GM19023 (cell line): ENCODE results near the gene RPS6KA1.
"Not testable (repeated sequence)": the region's sequence is repeated elsewhere in the genome, so short reads cannot be mapped to it uniquely, and the experiment has no call there.

Experiments used
- ATAC-seq: cut with Tn5 transposase; IDR thresholded peaks from one replicate; pipeline ENCODE4 v1.9.1; 2021; ENCODE audit warnings: mild to moderate bottlenecking, moderate library complexity; ENCODE audit not compliant: unreplicated experiment

RPS6KA1 gene

DNA sequence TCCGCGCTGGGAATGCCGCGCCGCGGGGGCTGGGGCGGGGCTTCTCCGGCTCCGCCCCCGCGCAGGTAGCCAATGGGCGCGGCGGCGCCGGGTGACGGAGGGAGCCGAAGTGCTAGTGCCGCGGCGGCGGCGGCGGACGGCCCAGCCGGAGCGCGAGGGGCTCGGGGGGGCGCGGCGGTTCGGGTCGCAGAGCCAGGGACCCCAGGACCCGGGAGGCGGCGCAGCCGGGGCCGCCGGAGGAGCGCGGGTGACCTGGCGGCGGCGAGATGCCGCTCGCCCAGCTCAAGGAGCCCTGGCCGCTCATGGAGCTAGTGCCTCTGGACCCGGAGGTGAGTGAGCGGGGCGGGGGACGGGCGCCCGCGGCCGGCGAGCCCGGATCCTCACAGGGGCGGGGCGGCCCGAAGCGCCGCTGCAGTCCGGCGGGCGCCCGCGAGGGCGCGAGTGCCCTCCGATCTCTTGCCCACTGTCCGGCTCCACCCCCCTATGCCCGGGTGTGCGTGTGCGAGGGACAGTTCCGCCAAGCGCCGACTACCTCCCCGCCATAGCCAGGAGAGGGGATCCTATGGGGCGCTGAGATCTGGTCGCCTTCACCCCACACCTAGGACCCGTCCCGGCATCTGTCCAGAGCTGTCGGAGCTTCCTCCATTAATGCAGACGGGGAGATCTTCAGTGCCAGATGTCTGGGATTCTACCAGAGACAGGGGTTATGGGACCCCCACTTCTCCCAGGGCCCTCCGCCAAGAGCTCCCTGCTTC, at the start of gene RPS6KA1:
Gene RPS6KA1 (plus strand): TSS at position 107 of the 755 bp plus-strand sequence. CDS start 160 bp downstream, at position 267.
- peak; percentile 74 for ATAC-seq

DNA sequence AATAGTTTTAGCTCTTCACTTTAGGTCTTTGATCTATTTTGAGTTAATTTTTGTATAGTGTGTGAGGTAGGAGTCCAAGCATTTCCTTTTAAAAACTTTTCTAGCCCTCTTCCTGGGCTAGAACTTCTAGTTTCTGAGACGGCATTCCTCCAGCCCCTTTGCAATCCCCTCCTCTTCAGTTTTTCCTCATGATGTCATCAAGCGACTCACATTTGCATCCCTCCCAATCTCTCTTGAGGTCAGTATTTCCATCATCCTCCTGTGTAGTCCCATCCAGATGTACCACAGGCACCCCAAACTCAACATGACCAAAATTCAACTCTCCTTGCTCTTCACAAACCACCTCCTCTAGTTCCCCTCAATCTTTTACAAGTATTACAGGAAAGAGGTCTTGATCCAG, 46.6 kb upstream of the RPS6KA1 start:
- no peak for ATAC-seq

DNA sequence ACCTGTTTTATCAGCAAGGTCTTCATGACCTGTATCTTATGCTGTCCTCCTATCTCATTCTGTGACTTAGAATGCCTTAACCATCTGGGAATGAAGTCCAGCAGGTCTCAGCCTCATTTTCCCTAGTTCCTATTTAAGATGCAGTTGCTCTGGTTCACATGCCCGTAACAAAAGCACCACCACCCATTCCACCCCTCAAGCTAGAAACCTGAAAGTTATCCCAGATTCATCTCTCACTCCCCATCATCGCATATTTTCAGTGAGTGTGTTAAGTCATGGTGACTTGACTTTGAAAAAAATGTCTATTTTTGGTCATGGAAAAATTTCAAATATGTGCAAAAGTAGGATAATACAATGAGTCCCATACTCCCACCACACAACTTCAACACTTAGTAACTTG, 45.6 kb upstream of the RPS6KA1 start:
- no peak for ATAC-seq

DNA sequence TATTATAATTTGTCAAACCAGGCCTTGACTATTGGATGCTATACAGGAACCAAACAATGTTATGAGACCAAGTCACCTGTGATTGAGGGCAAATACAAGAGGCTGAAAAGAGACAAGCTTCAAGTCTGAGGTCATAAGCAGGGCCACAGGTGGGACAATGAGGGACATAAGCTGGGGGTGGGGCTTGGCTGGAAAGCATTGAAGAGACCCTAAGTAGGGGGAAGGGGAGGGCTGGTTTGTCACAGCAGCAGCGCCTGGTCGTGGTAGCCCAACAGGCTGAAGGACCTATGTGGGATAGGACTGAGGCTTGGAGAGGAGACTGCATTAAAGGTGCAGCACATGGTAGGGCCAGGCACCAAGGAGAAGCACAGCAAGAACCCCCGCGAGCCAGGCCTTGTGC, 39.4 kb upstream of the RPS6KA1 start:
- no peak for ATAC-seq

DNA sequence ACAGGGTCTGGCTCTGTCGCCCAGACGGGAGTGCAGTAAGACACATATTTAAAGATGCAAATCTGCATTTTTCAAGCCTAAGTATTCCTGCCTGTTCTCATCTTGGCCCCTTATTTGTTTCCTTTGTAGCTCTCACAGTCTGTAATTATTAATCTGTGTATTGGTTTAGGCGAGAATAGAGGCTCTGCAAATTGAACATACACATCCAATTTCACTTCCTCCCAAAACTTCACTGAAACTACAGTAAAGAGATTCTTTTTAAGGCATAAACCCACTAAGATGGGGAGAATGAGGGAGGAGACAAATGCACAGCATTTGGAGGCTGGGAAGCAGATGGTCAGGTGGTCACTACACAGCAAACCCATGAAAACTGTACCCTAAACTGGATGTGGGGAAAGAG, 36.3 kb upstream of the RPS6KA1 start:
- no peak for ATAC-seq

DNA sequence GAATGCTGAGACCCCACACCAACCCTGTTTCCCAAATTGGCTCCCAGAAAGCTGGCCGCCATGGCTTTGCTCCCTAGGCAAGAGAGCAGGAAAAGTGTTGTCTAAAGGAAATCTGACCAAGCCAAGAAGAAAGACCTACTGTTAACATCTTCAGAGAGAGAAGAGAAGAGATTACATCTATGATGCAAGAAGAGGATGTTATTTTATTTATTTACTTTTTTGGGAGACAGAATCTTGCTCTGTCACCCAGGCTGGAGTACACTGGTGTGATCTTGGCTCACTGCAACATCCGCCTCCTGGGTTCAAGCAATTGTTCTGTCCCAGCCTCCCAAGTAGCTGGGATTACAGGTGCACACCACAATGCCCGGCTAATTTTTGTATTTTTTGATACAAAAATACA, 35.6 kb upstream of the RPS6KA1 start:
- no peak for ATAC-seq

DNA sequence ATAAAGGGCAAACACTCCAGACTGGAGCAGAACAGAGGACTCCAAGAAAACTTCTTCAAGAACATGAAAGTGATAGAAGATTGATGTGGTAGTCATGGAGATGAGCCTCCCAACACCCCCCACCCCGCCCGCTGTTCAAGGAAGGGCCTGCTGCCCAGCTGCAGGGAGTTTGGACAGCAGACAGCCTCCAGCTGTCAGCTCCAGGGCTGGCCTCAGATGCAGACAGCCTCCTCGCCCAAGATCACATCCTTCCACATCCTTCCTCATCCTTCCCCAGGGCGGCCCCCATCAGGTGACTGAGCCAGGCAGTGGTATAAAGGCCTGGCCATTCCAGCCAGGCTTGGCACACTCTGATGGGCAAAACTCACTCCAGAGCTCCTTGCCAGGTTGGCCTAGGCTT, 32.7 kb upstream of the RPS6KA1 start:
- ATAC-seq = no peak

DNA sequence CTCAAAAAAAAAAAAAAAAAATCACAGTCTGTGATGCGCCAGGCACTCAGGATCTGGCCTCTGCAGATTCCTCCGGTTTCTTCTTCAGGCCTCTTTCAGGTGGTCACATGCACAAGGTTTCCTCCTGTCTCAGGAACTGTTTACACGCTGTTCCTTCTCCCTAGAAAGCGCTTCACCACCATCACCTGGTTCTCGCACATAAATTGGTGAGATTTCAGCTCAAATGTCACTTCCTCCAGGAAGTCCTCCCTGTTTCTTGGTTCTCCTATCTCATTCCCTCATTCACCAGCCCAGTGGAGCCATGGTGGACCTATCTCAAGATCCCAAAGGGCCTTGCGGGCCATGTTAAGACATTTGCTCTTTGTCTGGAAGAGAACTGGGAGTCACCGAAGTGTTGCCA, 30.7 kb upstream of the RPS6KA1 start:
- ATAC-seq = no peak

DNA sequence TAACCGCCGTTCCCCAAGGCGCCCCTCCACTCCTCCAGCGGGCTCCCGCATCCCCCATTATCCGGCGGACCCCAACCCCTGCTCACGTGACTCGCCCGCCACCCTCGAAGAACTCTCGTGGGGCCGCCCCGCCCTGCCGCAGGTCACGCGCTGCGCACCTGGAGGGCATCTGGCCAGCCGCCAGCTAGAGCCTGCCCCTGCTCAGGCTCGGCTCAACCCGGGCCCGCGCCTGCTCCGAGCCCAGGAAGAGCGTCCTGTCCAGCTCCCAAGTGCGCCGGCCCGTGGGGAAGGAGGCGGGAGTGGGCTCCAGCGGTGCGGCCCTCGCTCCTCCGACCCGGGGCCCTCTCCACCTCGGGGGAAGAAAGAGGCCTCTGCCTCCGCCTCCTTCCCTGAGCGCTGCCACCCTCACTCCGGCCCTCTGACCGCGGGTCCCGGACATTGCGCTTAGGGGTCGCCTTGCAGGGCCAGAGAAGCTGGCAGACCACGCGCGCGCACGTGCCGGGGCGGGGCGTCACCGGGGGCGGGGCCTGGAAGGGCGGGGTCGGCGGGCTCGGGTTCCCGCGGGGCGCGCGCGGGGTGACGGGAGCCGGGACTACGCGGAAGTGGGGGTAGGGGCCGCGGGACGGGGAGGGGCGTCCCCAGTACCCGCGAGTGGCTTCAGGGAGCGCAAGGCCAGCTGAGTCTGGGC, 28.9 kb upstream of the RPS6KA1 start:
- peak; percentile 70 for ATAC-seq

DNA sequence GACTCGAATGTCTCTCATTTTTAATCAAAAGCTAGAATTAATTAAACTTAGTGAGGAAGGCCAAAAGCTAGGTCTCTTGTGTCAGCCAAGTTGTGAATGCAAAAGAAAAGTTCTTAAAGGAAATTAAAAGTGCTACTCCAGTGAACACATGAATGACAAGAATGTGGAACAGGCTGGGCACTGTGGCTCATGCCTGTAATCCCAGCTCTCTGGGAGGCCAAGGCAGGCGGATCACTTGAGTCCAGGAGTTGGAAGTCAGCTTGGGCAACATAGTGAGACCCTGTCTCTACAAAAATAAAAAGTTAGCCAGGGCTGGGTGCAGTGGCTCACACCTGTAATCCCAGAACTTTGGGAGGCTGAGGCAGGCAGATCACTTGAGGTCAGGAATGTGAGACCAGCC, 18.9 kb upstream of the RPS6KA1 start:
- not testable (repeated sequence) for ATAC-seq

DNA sequence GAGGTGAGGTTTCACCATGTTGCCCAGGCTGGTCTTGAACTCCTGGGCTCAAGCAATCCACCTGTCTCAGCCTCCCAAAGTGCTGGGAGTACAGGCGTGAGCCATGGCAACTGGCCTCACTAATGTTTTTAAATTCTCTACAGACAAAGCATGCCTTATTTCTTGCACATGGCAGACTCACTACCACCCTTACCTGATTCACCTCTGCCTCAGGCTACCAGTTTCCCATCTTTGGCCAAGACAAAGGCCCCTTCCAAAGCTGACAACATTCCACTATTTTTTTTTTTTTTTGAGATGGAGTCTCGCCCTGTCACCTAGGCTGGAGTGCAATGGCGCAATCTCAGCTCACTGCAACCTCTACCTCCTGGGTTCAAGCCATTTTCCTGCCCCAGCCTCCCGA, 13.7 kb upstream of the RPS6KA1 start:
- ATAC-seq = not testable (repeated sequence)

DNA sequence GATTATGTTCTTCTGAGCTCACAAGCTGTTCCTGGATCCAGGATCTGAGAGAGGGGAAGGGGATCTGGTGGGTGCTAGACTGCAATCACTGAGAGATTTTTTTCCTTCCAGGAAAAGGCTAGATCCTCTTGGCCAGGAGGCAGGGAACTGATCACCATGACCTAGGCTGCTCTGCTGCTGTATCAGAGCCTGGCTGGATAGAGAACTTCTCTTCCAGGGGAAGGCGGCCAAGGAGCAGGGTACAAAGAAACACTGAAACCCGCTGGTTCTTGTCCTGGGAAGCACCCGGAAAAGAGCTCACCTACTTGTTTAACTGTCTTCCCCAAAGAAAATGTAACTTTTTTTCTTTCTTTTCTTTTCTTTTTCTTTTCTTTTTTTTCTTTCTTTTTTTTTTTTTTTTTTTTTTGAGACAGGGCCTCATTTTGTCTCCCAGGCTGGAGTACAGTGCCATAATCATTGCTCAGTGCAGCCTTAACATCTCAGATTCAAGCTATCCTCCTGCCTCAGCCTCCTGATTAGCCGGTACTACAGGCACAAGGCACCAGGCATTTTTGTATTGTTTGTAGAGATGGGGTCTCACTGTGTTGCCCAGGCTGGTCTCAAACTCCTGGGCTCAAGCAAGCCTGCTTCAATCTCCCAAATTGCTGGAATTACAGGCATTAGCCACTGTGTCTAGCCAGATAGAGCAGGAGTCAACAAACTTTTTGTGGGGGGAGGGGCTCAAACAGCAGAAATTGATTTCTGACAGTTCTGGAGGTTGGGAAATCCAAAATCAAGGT, 12.4 kb upstream of the RPS6KA1 start:
- no peak for ATAC-seq

DNA sequence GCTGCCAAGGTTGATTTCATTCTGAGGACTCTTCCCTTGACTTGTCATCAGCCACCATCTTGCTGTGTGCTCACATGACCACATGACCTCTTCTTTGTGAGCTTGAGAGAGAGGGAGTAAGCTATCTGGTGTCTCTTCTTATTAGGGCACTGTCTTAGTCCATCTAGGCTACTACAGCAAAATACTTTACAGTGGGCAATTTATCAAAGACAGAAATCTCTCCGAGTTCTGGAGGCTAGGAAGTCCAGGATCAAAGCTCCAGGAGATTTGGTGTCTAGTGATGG, 11.9 kb upstream of the RPS6KA1 start:
- no peak for ATAC-seq

DNA sequence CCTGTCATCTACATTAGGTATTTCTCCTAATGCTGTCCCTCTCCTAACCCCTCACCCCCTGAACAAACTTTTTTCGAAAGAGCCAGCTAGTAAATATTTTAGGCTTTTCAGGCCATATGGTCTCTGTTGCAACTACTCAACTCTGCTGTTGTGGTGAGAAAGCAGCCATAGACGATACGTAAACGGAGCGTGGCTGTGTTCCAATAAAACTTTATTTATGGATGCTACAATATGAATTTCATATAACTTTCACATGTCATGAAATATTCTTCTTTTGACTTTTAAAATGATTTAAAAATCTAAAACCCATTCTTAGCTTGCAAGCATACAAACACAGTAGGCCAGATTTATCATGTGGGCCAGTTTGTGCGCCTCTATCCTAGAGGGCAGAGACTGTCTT, 11.2 kb upstream of the RPS6KA1 start:
- no peak for ATAC-seq

DNA sequence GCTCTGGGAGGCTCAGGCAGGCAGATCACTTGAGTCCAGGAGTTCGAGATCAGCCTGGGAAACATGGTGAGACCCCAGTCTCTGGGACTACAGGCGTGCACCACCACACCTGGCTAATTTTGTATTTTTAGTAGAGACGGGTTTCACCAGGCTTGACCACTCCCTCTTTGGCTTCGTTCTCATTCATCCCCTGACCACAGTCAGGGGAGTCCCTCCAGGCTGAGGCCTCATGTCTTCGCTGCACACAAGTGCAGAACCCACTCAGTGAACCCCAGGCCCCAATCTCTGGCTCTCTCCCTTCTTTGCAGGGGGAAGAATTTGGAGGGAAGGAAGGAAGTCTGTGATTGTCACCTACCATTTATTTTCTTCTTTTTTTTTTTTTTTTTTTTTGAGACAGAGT, 9.2 kb upstream of the RPS6KA1 start:
- no peak for ATAC-seq

DNA sequence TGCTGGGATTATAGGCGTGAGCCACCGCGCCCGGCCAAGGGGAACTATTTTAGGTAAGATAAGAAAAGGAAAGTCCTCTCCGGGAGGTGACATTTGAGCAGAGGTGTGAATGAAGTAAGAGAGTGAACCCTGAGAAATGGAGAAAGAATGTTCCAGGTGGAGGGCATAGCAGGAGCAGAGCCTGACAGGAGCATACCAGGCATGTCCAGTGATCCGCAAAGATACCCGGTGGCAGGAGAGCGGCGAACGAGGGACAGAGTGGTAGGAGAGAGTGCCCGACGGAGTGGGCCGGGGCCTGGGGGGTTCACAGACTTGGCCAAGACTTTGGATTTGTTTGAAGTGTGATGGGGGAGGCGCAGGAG, 7.9 kb upstream of the RPS6KA1 start:
- ATAC-seq = no peak

DNA sequence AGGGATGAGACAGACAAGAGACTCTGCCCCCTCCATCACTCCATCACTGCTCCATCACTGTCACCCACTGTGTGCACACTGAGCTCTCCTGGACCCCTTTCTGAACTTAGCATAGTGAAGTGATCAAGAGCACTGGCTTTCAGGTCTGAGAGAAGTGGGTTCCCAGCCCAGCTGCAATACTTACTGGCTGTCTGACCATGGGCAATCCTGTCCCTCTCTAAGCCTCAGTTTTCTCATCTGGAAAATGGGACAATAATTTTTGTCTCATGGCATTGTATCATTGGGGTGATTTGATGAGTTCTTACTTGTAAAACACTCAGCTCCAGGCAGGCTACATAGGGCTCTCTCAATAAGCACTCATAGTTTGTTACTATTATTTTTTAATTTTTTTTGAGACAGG, 7.5 kb upstream of the RPS6KA1 start:
- ATAC-seq = no peak

DNA sequence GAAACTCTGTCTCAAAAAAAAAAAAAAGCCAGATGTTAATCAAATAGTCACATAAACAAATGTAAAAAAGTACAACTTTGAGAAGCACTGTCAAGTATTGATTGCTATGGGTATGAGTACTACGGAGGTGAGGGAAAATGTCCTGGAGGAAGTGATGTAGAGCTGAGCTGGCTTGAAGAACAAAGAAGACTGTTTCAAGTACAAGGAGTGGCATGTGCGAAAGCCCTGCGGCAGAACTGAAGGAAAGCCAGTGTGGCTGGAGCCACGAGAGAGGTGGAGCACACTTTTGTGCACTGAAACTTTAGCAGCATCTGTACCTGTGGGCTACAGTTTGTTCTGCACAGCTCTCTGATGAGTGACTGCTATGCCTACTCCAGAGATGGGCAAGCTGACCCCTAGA, 5.4 kb upstream of the RPS6KA1 start:
- ATAC-seq = no peak

DNA sequence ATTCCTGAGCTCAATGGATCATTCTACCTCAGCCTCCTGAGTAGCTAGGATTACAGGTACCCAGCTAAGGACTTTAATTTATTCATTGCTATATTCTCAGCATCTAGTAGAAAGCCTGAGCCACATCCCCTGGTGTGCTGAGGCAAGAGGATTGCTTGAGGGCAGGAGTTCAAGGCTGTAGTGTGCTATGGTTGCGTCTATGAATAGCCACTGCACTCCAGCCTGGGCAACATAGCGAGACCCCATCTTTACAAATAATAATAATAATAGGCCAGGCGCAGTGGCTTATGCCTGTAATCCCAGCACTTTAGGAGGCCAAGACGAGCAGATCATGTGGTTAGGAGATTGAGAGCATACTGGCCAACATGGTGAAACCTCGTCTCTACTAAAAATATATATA, 3.3 kb upstream of the RPS6KA1 start:
- no peak for ATAC-seq

DNA sequence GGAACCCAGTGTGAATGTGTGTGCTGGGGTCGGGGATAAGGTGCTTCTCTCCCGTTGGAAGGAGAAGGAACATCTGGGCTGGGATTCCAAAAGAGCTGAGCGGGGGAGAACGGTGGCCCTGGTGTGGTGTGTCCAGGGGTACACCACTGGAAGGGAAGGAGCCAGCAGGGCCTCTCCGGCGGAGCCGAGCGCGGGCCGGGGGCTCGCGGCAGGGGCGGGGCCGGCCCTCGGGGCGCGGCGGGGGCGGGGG, 231 bp upstream of the RPS6KA1 start:
- no peak for ATAC-seq

DNA sequence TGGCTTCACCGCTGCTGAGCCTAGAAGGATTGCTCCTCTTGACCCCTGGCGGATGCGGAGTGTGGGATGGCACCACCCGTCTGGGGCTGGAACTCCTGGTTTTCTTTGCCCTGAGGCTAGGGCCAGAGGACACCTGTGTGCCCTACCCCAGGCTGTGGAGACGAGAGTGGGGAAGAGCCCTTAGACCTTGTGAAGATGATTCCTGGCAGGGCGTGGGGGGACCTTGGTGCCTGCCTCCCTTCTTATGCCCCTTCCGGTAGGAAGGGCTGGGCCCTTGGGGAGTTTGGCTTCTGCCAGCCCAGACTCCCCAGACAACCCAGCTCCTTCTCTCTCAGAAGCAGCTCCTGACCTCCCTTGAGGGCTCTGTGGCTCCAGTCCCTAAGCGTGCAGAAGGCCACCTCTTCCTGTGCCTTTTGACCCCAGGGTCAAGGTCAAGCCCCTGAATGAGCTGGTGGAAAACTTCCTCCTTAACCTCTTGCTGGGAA, 891 bp downstream of the RPS6KA1 start:
- no peak for ATAC-seq

DNA sequence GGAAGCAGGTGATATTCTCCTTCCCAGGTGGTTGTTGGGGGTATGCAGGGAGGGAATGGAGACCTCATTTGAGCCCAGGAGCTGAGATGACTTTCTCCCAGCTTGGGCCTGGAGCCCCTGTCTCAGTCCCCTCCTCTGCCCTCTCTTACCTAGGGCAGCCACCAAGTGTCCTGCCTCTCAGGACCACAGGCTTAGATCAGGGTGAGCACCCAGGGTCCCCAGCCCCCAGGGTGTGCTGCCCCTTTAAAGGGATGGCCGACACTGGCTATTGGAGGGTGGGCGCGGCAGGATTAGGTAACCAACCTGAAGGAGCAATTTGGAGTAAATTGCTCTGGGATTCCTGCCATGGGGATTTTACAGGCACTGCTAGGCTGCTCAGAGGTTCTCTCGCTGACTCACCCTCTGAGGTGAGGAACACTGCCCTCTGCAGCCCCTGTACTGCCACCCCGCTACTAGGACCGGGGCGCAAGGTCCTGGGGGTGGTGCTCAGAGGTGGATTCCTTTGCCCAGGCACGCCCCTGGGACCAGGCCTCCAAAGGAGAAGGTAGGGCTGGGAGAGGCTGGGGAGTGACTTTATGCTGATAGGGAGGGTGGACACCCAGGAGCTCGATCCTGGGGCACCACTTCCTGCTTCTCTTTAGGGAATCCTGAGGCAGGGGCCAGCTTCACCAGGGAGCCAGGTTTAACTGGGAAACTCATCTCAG, 1.5 kb downstream of the RPS6KA1 start:
- no peak for ATAC-seq
